Measurements from ENCODE around the gene CLTC.

CLTC gene

GRCh38 chr17:59675231-59675630, 55.5 kb downstream of the CLTC start:
- H3K9ac ChIP-seq (ENCODE audit: low read depth in 1 of 2, low read length in 2 of 2): no peak overlapping the region
- no peaks in the 10 kb centered on the region for H3K9me3 ChIP-seq (ENCODE audit: control insufficient read depth in 2 of 2, low read length in 2 of 2)
- no peak overlapping the region for H3K4me3 ChIP-seq (ENCODE audit: low read length in 2 of 2)
- no peaks in the 10 kb centered on the region for H3K27me3 ChIP-seq (ENCODE audit: control insufficient read depth in 2 of 2, insufficient read depth in 2 of 2, low read length in 2 of 2)
- no peak overlapping the region for H3K27ac ChIP-seq (ENCODE audit: low read depth in 2 of 2, low read length in 2 of 2)
- H3K36me3 ChIP-seq (ENCODE audit: control insufficient read depth in 2 of 2, insufficient read depth in 2 of 2, low read length in 2 of 2): peaks cover 60 to 72% of the 10 kb centered on the region in 2 donors
- peaks cover 20 to 22% of the 10 kb centered on the region in 2 donors for H3K4me1 ChIP-seq (ENCODE audit: control insufficient read depth in 2 of 2, insufficient read depth in 2 of 2, low read length in 2 of 2)

GRCh38 chr17:59676716-59677115, 57.0 kb downstream of the CLTC start:
- Histone ChIP-seq H3K9ac (ENCODE audit: low read depth in 1 of 2, low read length in 2 of 2) (no peak overlapping the region), H3K27me3 (ENCODE audit: control insufficient read depth in 2 of 2, insufficient read depth in 2 of 2, low read length in 2 of 2) (no peaks in the 10 kb centered on the region), H3K4me1 (ENCODE audit: control insufficient read depth in 2 of 2, insufficient read depth in 2 of 2, low read length in 2 of 2) (peaks cover 5 to 7% of the 10 kb centered on the region in 2 donors), H3K4me3 (ENCODE audit: low read length in 2 of 2) (no peak overlapping the region), H3K9me3 (ENCODE audit: control insufficient read depth in 2 of 2, low read length in 2 of 2) (no peaks in the 10 kb centered on the region), H3K36me3 (ENCODE audit: control insufficient read depth in 2 of 2, insufficient read depth in 2 of 2, low read length in 2 of 2) (peaks cover 72 to 77% of the 10 kb centered on the region in 2 donors), H3K27ac (ENCODE audit: low read depth in 2 of 2, low read length in 2 of 2) (no peak overlapping the region)

- peaks cover 2 to 3% of the 10 kb centered on the region in 2 donors for H3K4me1 ChIP-seq (ENCODE audit: control insufficient read depth in 2 of 2, insufficient read depth in 2 of 2, low read length in 2 of 2)
- H3K27ac ChIP-seq (ENCODE audit: low read depth in 2 of 2, low read length in 2 of 2): peak overlapping the region in 1 of 2 donors; percentile 19
- H3K27me3 ChIP-seq (ENCODE audit: control insufficient read depth in 2 of 2, insufficient read depth in 2 of 2, low read length in 2 of 2): no peaks in the 10 kb centered on the region
- no peaks in the 10 kb centered on the region for H3K9me3 ChIP-seq (ENCODE audit: control insufficient read depth in 2 of 2, low read length in 2 of 2)
- no peak overlapping the region for H3K4me3 ChIP-seq (ENCODE audit: low read length in 2 of 2)
- H3K36me3 ChIP-seq (ENCODE audit: control insufficient read depth in 2 of 2, insufficient read depth in 2 of 2, low read length in 2 of 2): peaks cover 84 to 89% of the 10 kb centered on the region in 2 donors
- H3K9ac ChIP-seq (ENCODE audit: low read depth in 1 of 2, low read length in 2 of 2): no peak overlapping the region
Measured at GRCh38 chr17:59678918-59679317, 59.2 kb downstream of the CLTC start.

GRCh38 chr17:59680314-59680713, 60.6 kb downstream of the CLTC start:
- H3K9ac ChIP-seq (ENCODE audit: low read depth in 1 of 2, low read length in 2 of 2): no peak overlapping the region
- no peaks in the 10 kb centered on the region for H3K27me3 ChIP-seq (ENCODE audit: control insufficient read depth in 2 of 2, insufficient read depth in 2 of 2, low read length in 2 of 2)
- no peaks in the 10 kb centered on the region for H3K9me3 ChIP-seq (ENCODE audit: control insufficient read depth in 2 of 2, low read length in 2 of 2)
- no peaks in the 10 kb centered on the region for H3K4me1 ChIP-seq (ENCODE audit: control insufficient read depth in 2 of 2, insufficient read depth in 2 of 2, low read length in 2 of 2)
- H3K4me3 ChIP-seq (ENCODE audit: low read length in 2 of 2): no peak overlapping the region
- no peak overlapping the region for H3K27ac ChIP-seq (ENCODE audit: low read depth in 2 of 2, low read length in 2 of 2)
- H3K36me3 ChIP-seq (ENCODE audit: control insufficient read depth in 2 of 2, insufficient read depth in 2 of 2, low read length in 2 of 2): peaks cover 82 to 87% of the 10 kb centered on the region in 2 donors

GRCh38 chr17:59683283-59683682, 63.6 kb downstream of the CLTC start:
- Histone ChIP-seq H3K4me1 (ENCODE audit: control insufficient read depth in 2 of 2, insufficient read depth in 2 of 2, low read length in 2 of 2) (no peaks in the 10 kb centered on the region), H3K9me3 (ENCODE audit: control insufficient read depth in 2 of 2, low read length in 2 of 2) (no peaks in the 10 kb centered on the region), H3K27ac (ENCODE audit: low read depth in 2 of 2, low read length in 2 of 2) (peak overlapping the region; percentile 0 to 27), H3K27me3 (ENCODE audit: control insufficient read depth in 2 of 2, insufficient read depth in 2 of 2, low read length in 2 of 2) (no peaks in the 10 kb centered on the region), H3K9ac (ENCODE audit: low read depth in 1 of 2, low read length in 2 of 2) (no peak overlapping the region), H3K4me3 (ENCODE audit: low read length in 2 of 2) (no peak overlapping the region), H3K36me3 (ENCODE audit: control insufficient read depth in 2 of 2, insufficient read depth in 2 of 2, low read length in 2 of 2) (peaks cover 87 to 90% of the 10 kb centered on the region in 2 donors)

- H3K36me3 ChIP-seq (ENCODE audit: control insufficient read depth in 2 of 2, insufficient read depth in 2 of 2, low read length in 2 of 2): peaks cover 88 to 93% of the 10 kb centered on the region in 2 donors
- H3K27ac ChIP-seq (ENCODE audit: low read depth in 2 of 2, low read length in 2 of 2): no peak overlapping the region
- H3K9ac ChIP-seq (ENCODE audit: low read depth in 1 of 2, low read length in 2 of 2): no peak overlapping the region
- no peaks in the 10 kb centered on the region for H3K9me3 ChIP-seq (ENCODE audit: control insufficient read depth in 2 of 2, low read length in 2 of 2)
- no peaks in the 10 kb centered on the region for H3K27me3 ChIP-seq (ENCODE audit: control insufficient read depth in 2 of 2, insufficient read depth in 2 of 2, low read length in 2 of 2)
- H3K4me1 ChIP-seq (ENCODE audit: control insufficient read depth in 2 of 2, insufficient read depth in 2 of 2, low read length in 2 of 2): no peaks in the 10 kb centered on the region
- no peak overlapping the region for H3K4me3 ChIP-seq (ENCODE audit: low read length in 2 of 2)
Measured at GRCh38 chr17:59684967-59685366, 65.3 kb downstream of the CLTC start.

- Histone ChIP-seq H3K36me3 (ENCODE audit: control insufficient read depth in 2 of 2, insufficient read depth in 2 of 2, low read length in 2 of 2) (peaks cover 77 to 91% of the 10 kb centered on the region in 2 donors), H3K27ac (ENCODE audit: low read depth in 2 of 2, low read length in 2 of 2) (no peak overlapping the region)
Measured at GRCh38 chr17:59688008-59688407, 68.3 kb downstream of the CLTC start.

GRCh38 chr17:59688496-59688895, 68.8 kb downstream of the CLTC start:
- Histone ChIP-seq H3K4me3 (ENCODE audit: low read length in 2 of 2) (no peak overlapping the region), H3K27ac (ENCODE audit: low read depth in 2 of 2, low read length in 2 of 2) (no peak overlapping the region), H3K27me3 (ENCODE audit: control insufficient read depth in 2 of 2, insufficient read depth in 2 of 2, low read length in 2 of 2) (no peaks in the 10 kb centered on the region), H3K9ac (ENCODE audit: low read depth in 1 of 2, low read length in 2 of 2) (no peak overlapping the region), H3K4me1 (ENCODE audit: control insufficient read depth in 2 of 2, insufficient read depth in 2 of 2, low read length in 2 of 2) (peaks cover 0 to 2% of the 10 kb centered on the region in 2 donors), H3K36me3 (ENCODE audit: control insufficient read depth in 2 of 2, insufficient read depth in 2 of 2, low read length in 2 of 2) (peaks cover 75 to 89% of the 10 kb centered on the region in 2 donors), H3K9me3 (ENCODE audit: control insufficient read depth in 2 of 2, low read length in 2 of 2) (no peaks in the 10 kb centered on the region)

More at GRCh38 chr17:59688008-59688407, 68.3 kb downstream of the CLTC start:
- H3K9me3 ChIP-seq (ENCODE audit: control insufficient read depth in 2 of 2, low read length in 2 of 2): no peaks in the 10 kb centered on the region
- H3K27me3 ChIP-seq (ENCODE audit: control insufficient read depth in 2 of 2, insufficient read depth in 2 of 2, low read length in 2 of 2): no peaks in the 10 kb centered on the region
- peaks cover 0 to 2% of the 10 kb centered on the region in 2 donors for H3K4me1 ChIP-seq (ENCODE audit: control insufficient read depth in 2 of 2, insufficient read depth in 2 of 2, low read length in 2 of 2)
- no peak overlapping the region for H3K9ac ChIP-seq (ENCODE audit: low read depth in 1 of 2, low read length in 2 of 2)
- H3K4me3 ChIP-seq (ENCODE audit: low read length in 2 of 2): no peak overlapping the region

GRCh38 chr17:59693582-59693981, 73.9 kb downstream of the CLTC start:
- H3K4me1 ChIP-seq (ENCODE audit: control insufficient read depth in 2 of 2, insufficient read depth in 2 of 2, low read length in 2 of 2): peaks cover 10 to 13% of the 10 kb centered on the region in 2 donors
- no peak overlapping the region for H3K27ac ChIP-seq (ENCODE audit: low read depth in 2 of 2, low read length in 2 of 2)
- no peak overlapping the region for H3K9ac ChIP-seq (ENCODE audit: low read depth in 1 of 2, low read length in 2 of 2)
- H3K36me3 ChIP-seq (ENCODE audit: control insufficient read depth in 2 of 2, insufficient read depth in 2 of 2, low read length in 2 of 2): peaks cover 74 to 89% of the 10 kb centered on the region in 2 donors
- H3K27me3 ChIP-seq (ENCODE audit: control insufficient read depth in 2 of 2, insufficient read depth in 2 of 2, low read length in 2 of 2): no peaks in the 10 kb centered on the region
- H3K4me3 ChIP-seq (ENCODE audit: low read length in 2 of 2): no peak overlapping the region
- no peaks in the 10 kb centered on the region for H3K9me3 ChIP-seq (ENCODE audit: control insufficient read depth in 2 of 2, low read length in 2 of 2)

- H3K9me3 ChIP-seq (ENCODE audit: control insufficient read depth in 2 of 2, low read length in 2 of 2): no peaks in the 10 kb centered on the region
- no peak overlapping the region for H3K27ac ChIP-seq (ENCODE audit: low read depth in 2 of 2, low read length in 2 of 2)
- H3K27me3 ChIP-seq (ENCODE audit: control insufficient read depth in 2 of 2, insufficient read depth in 2 of 2, low read length in 2 of 2): no peaks in the 10 kb centered on the region
- no peak overlapping the region for H3K9ac ChIP-seq (ENCODE audit: low read depth in 1 of 2, low read length in 2 of 2)
- H3K36me3 ChIP-seq (ENCODE audit: control insufficient read depth in 2 of 2, insufficient read depth in 2 of 2, low read length in 2 of 2): peaks cover 77 to 91% of the 10 kb centered on the region in 2 donors
- H3K4me1 ChIP-seq (ENCODE audit: control insufficient read depth in 2 of 2, insufficient read depth in 2 of 2, low read length in 2 of 2): peaks cover 10 to 13% of the 10 kb centered on the region in 2 donors
- H3K4me3 ChIP-seq (ENCODE audit: low read length in 2 of 2): no peak overlapping the region
Measured at GRCh38 chr17:59694344-59694743, 74.6 kb downstream of the CLTC start.

Data from mucosa of rectum (tissue), 2 donors.